ENCODE results near the gene CCDC87. TPM values are rescaled to one million over a fixed set of nuclear protein-coding genes. Genes with fewer than 3 reads are reported as not detected.

The CCDC87 gene
- total RNA-seq, 1 experiment from 2014 or later: 1.1 TPM

- no peak overlapping the region for H3K23ac ChIP-seq (ENCODE audit: insufficient read length, low read depth, low read length)
- H3K79me1 ChIP-seq (ENCODE audit: insufficient read depth, low read depth, low read length, poor library complexity, severe bottlenecking): peaks cover 3% of the 10 kb centered on the region
- no peaks in the 10 kb centered on the region for H4K20me1 ChIP-seq (ENCODE audit: control insufficient read depth, insufficient read depth, insufficient read length)
- H3K9ac ChIP-seq (ENCODE audit: extremely low read depth, insufficient read length, low read length): no peak overlapping the region
- no peak overlapping the region for H4K91ac ChIP-seq (ENCODE audit: insufficient read length, low read depth, low read length)
- Mint-ChIP-seq H3K4me3 (peak overlapping the region in 1 of 2 experiments; percentile 31; a peak in 1 of 5 replicates), H3K36me3 (ENCODE audit: insufficient read depth in 1 of 3, low read depth in 3 of 3) (peaks cover 3 to 38% (median 28%) of the 10 kb centered on the region in 3 experiments), H3K27me3 (ENCODE audit: low read depth) (peaks cover 22% of the 10 kb centered on the region), H3K4me1 (peaks cover 15 to 17% of the 10 kb centered on the region in 2 experiments), H3K27ac (peak overlapping the region in 1 of 3 experiments; percentile 49; a peak in 1 of 7 replicates), H3K9me3 (peaks cover 10 to 21% of the 10 kb centered on the region in 2 experiments)
- H2BK120ac ChIP-seq (ENCODE audit: low read depth, low read length, poor library complexity, severe bottlenecking): no peak overlapping the region
- no peak overlapping the region for H2BK5ac ChIP-seq (ENCODE audit: insufficient read length, low read length)
- DNase-seq: no peak
- no peak overlapping the region for H2BK15ac ChIP-seq (ENCODE audit: low read depth, low read length)
- H3K4ac ChIP-seq (ENCODE audit: low read depth, low read length): no peak overlapping the region
- H2AFZ ChIP-seq (ENCODE audit: low read length): no peak overlapping the region
- no peak overlapping the region for H4K8ac ChIP-seq (replicated peaks; ENCODE audit: insufficient read length, low read depth, low read length)
- no peak overlapping the region for H3K56ac ChIP-seq (ENCODE audit: insufficient read length, low read depth, low read length)
- no peak overlapping the region for H3K4me2 ChIP-seq (ENCODE audit: insufficient read depth, insufficient read length, low read length)
- no peaks in the 10 kb centered on the region for H3K9me3 ChIP-seq (ENCODE audit: control insufficient read depth, low read depth, low read length)
- no peak overlapping the region for H3T11ph ChIP-seq (ENCODE audit: low read length)
- no CpG with 5 or more reads among the region's 5 CpGs for WGBS (ENCODE audit: extremely low coverage, insufficient read length, low lambda C conversion rate)
- no peak overlapping the region for H4K5ac ChIP-seq (ENCODE audit: insufficient read length, low read depth, low read length)
- no peak overlapping the region for H3K14ac ChIP-seq (ENCODE audit: insufficient read depth, low read length)
- H3K18ac ChIP-seq (ENCODE audit: insufficient read length, low read depth, low read length): no peak overlapping the region
- H3K23me2 ChIP-seq (ENCODE audit: insufficient read length, low read depth, low read length, poor library complexity, severe bottlenecking): peaks cover 10% of the 10 kb centered on the region
- H3K4me1 ChIP-seq (ENCODE audit: insufficient read depth, low read length): no peaks in the 10 kb centered on the region; the same call in 1 of the 2 replicates
- H2BK12ac ChIP-seq (ENCODE audit: insufficient read length, low read depth, low read length): no peak overlapping the region
- TF ChIP-seq CTCF (conservative IDR thresholded peaks at IDR 0.05): no peak
- H3K27ac ChIP-seq (ENCODE audit: insufficient read length, low read depth, low read length): no peak overlapping the region
- H2AK5ac ChIP-seq (ENCODE audit: insufficient read length, low read length): no peak overlapping the region
- no peaks in the 10 kb centered on the region for H3K79me2 ChIP-seq (ENCODE audit: insufficient read depth, low read length)
- no peak overlapping the region for H2BK20ac ChIP-seq (ENCODE audit: low read depth, low read length, poor library complexity, severe bottlenecking)
- no peaks in the 10 kb centered on the region for H3K27me3 ChIP-seq (ENCODE audit: insufficient read depth, low read length)
These were observed 2.5 kb upstream of the CCDC87 start for GRCh38 chr11:66595245-66595904.

Measured in H9 (cell line).